HG03442 (cell line): ENCODE data around the gene IL6R.

Experiments
- ATAC-seq: cut with Tn5 transposase; IDR thresholded peaks from one replicate; pipeline ENCODE4 v1.9.1; 2021; ENCODE audit warnings: mild to moderate bottlenecking, moderate library complexity; ENCODE audit not compliant: unreplicated experiment

IL6R gene

GRCh38 chr1:154503898-154504297, 98.8 kb downstream of the IL6R start:
- no peak for ATAC-seq

DNA sequence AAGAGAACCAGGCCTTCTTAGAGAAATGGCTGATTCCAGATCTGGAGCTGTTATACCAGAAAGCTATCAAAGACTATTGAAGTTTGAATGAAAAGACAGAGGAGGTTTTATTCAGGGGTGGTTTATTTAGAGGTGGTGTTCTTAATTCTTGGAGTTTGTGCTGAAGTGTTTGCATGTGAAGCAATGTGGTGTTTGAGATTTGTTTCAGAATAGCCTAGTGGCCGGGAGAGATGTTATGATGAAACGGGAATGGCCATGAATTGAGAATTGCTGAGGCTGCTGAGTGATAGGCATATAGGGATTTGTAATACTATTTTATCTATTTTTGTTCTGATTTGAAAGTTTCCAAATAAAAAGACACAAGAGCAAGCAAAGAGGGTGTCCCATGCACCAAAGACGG, 107.6 kb downstream of the IL6R start:
- no peak for ATAC-seq

DNA sequence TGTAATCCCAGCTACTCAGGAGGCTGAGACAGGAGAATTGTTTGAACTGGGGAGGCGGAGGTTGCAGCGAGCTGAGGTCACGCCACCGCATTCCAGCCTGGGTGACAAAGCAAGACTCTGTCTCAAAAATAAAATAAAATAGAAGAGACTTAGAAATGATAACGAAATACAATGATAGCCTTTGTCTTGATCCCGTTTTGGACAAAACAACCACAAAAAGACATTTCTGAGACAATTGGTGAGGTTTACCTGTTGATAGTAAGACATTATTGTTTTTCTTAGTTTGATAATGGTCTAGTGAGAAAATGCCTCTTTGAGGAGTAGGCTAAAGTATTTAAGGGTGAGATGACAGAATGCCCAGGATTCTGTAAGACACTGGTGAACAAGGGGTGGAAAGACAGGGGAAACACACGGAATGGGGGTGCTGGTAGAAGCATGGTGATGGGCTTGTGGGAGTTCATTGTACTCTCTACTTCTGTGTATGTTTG, 109.0 kb downstream of the IL6R start:
- ATAC-seq: no peak

- ATAC-seq: no peak
Observed at GRCh38 chr1:154517661-154518060, 112.5 kb downstream of the IL6R start.
